Activated CD4-positive, CD25-positive, alpha-beta regulatory T cell treated with anti-CD3 and anti-CD28 coated beads, Interleukin-2, amount 50 U/mL, for 24 hours (primary cell): ENCODE results near the gene MAGIX.
"Not testable (repeated sequence)": the region's sequence is repeated elsewhere in the genome, so short reads cannot be mapped to it uniquely, and the experiment has no call there.

Experiments used
- ATAC-seq, 2 donors: fragments of 150-1000 bp; cut with Tn5 transposase; one replicate each; pipeline ENCODE4 v1.10.0; 2021; ENCODE audit warnings: mild to moderate bottlenecking in 1 of 2, moderate library complexity in 1 of 2

The MAGIX gene

GRCh38 chrX:49161632-49162031, 926 bp upstream of the MAGIX start:
- no peak for ATAC-seq

GRCh38 chrX:49163555-49164419, 1.2 kb downstream of the MAGIX start:
- ATAC-seq, result peak; percentile 56 to 62

GRCh38 chrX:49164589-49165360, 2.2 kb downstream of the MAGIX start:
- ATAC-seq, result no peak

GRCh38 chrX:49165901-49166881, 3.6 kb downstream of the MAGIX start:
- ATAC-seq, result peak; percentile 67 to 70

GRCh38 chrX:49166914-49167739, 4.6 kb downstream of the MAGIX start:
- peak; percentile 18 to 26 for ATAC-seq

GRCh38 chrX:49167740-49168108, 5.2 kb downstream of the MAGIX start:
- no peak for ATAC-seq

- ATAC-seq, result peak; percentile 69 to 73
Measured at GRCh38 chrX:49171752-49172279, 9.3 kb downstream of the MAGIX start, which contains the start of gene PLP2. Gene PLP2 (plus strand): TSS chrX:49171898. CDS start chrX:49172001, 103 bp downstream.

- ATAC-seq, result peak; percentile 75 to 78
Measured at GRCh38 chrX:49172280-49172780, 9.8 kb downstream of the MAGIX start.

GRCh38 chrX:49173544-49173943, 11.0 kb downstream of the MAGIX start:
- ATAC-seq, result not testable (repeated sequence)

GRCh38 chrX:49174723-49175122, 12.2 kb downstream of the MAGIX start:
- ATAC-seq, result no peak

GRCh38 chrX:49175435-49176274, 13.1 kb downstream of the MAGIX start:
- no peak for ATAC-seq

- no peak for ATAC-seq
Measured at GRCh38 chrX:49176421-49177326, 14.1 kb downstream of the MAGIX start.

GRCh38 chrX:49177338-49177833, 14.8 kb downstream of the MAGIX start:
- peak in 1 of 2 donors; percentile 46 for ATAC-seq

GRCh38 chrX:49177873-49178480, 15.4 kb downstream of the MAGIX start:
- no peak for ATAC-seq

- no peak for ATAC-seq
Measured at GRCh38 chrX:49178537-49178936, 16.0 kb downstream of the MAGIX start.

GRCh38 chrX:49179358-49179757, 16.8 kb downstream of the MAGIX start:
- ATAC-seq, result no peak

- no peak for ATAC-seq
Measured at GRCh38 chrX:49183701-49184281, 21.2 kb downstream of the MAGIX start.
